ENCODE measurements around the gene KCNA2. TPM values are rescaled to one million over a fixed set of nuclear protein-coding genes. Genes with fewer than 3 reads are reported as not detected.

Gene KCNA2
- total RNA-seq, 1 experiment from 2014 or later = not detected

Other genes starting within 250 kb of the KCNA2 start
- 51.4 and 116 TPM in 2 replicates for gene SLC16A4, start 215.3 kb downstream of the KCNA2 start, total RNA-seq (2014; rRNA removed; shearing (Covaris generic); ENCODE audit: low replicate concordance)
- gene LAMTOR5, start 198.7 kb downstream of the KCNA2 start, total RNA-seq (2014; rRNA removed; shearing (Covaris generic); ENCODE audit: low replicate concordance) = 352 and 401 TPM in 2 replicates
- gene PROK1, start 155.2 kb downstream of the KCNA2 start, total RNA-seq (2014; rRNA removed; shearing (Covaris generic); ENCODE audit: low replicate concordance) = not detected in 2 replicates
- gene KCNA10, start 87.2 kb downstream of the KCNA2 start, total RNA-seq (2014; rRNA removed; shearing (Covaris generic); ENCODE audit: low replicate concordance) = not detected in 2 replicates
- not detected in 2 replicates for gene KCNA3, start 68.6 kb upstream of the KCNA2 start, total RNA-seq (2014; rRNA removed; shearing (Covaris generic); ENCODE audit: low replicate concordance)